HG02623 (cell line): ENCODE results near the gene STK26.
"Not testable (repeated sequence)": the region's sequence is repeated elsewhere in the genome, so short reads cannot be mapped to it uniquely, and the experiment has no call there.

ENCODE experiments used
- ATAC-seq: cut with Tn5 transposase; IDR thresholded peaks from one replicate; pipeline ENCODE4 v1.9.1; 2021; ENCODE audit warnings: moderate library complexity; ENCODE audit not compliant: unreplicated experiment

The STK26 gene

GRCh38 chrX:132092439-132093065 lies 69.5 kb downstream of the STK26 start:
- peak; percentile 77 for ATAC-seq

GRCh38 chrX:132093239-132093860 lies 70.2 kb downstream of the STK26 start:
- no peak for ATAC-seq

GRCh38 chrX:132094164-132094563 lies 71.1 kb downstream of the STK26 start:
- no peak for ATAC-seq

- ATAC-seq: not testable (repeated sequence)
These were observed 75.6 kb downstream of the STK26 start for GRCh38 chrX:132098704-132099103.

GRCh38 chrX:132101206-132101605 lies 78.1 kb downstream of the STK26 start:
- ATAC-seq: no peak

GRCh38 chrX:132101799-132102198 lies 78.7 kb downstream of the STK26 start:
- no peak for ATAC-seq

- no peak for ATAC-seq
These were observed 84.2 kb downstream of the STK26 start for GRCh38 chrX:132107291-132107690.

GRCh38 chrX:132114607-132115006 lies 91.5 kb downstream of the STK26 start:
- no peak for ATAC-seq

- ATAC-seq: no peak
These were observed 92.7 kb downstream of the STK26 start for GRCh38 chrX:132115792-132116191.

GRCh38 chrX:132118358-132118757 lies 95.3 kb downstream of the STK26 start:
- no peak for ATAC-seq

- ATAC-seq: no peak
These were observed 96.2 kb downstream of the STK26 start for GRCh38 chrX:132119283-132119682.

- no peak for ATAC-seq
These were observed 96.9 kb downstream of the STK26 start for GRCh38 chrX:132119821-132120515.

- no peak for ATAC-seq
These were observed 97.8 kb downstream of the STK26 start for GRCh38 chrX:132120913-132121312.
